GM21717 (cell line): Measurements from ENCODE around the gene SCAF1.
"Not testable (repeated sequence)": the region's sequence is repeated elsewhere in the genome, so short reads cannot be mapped to it uniquely, and the experiment has no call there.

Experiments used
- ATAC-seq: cut with Tn5 transposase; IDR thresholded peaks from one replicate; pipeline ENCODE4 v1.9.1; 2021; ENCODE audit warnings: mild to moderate bottlenecking, moderate library complexity; ENCODE audit not compliant: unreplicated experiment

The SCAF1 gene

GRCh38 chr19:49615861-49616260 lies 26.1 kb upstream of the SCAF1 start:
- no peak for ATAC-seq

GRCh38 chr19:49616532-49616931 lies 25.5 kb upstream of the SCAF1 start:
- ATAC-seq, result no peak

GRCh38 chr19:49616945-49617344 lies 25.1 kb upstream of the SCAF1 start:
- ATAC-seq, result no peak

- not testable (repeated sequence) for ATAC-seq
Measured at GRCh38 chr19:49617860-49618259, 24.1 kb upstream of the SCAF1 start.

GRCh38 chr19:49624967-49625910 lies 16.8 kb upstream of the SCAF1 start:
- ATAC-seq, result no peak

- ATAC-seq, result no peak
Measured at GRCh38 chr19:49626226-49626625, 15.8 kb upstream of the SCAF1 start.

GRCh38 chr19:49629659-49630058 lies 12.3 kb upstream of the SCAF1 start:
- no peak for ATAC-seq

- no peak for ATAC-seq
Measured at GRCh38 chr19:49631014-49631588, 10.9 kb upstream of the SCAF1 start.

- ATAC-seq, result no peak
Measured at GRCh38 chr19:49631610-49632192, 10.3 kb upstream of the SCAF1 start.

- no peak for ATAC-seq
Measured at GRCh38 chr19:49632576-49632975, 9.4 kb upstream of the SCAF1 start.

GRCh38 chr19:49633273-49633672 lies 8.7 kb upstream of the SCAF1 start:
- not testable (repeated sequence) for ATAC-seq

GRCh38 chr19:49635530-49636232 lies 6.3 kb upstream of the SCAF1 start:
- ATAC-seq, result no peak

GRCh38 chr19:49636233-49636932 lies 5.6 kb upstream of the SCAF1 start:
- no peak for ATAC-seq

GRCh38 chr19:49637821-49638738 lies 3.9 kb upstream of the SCAF1 start:
- no peak for ATAC-seq

GRCh38 chr19:49639401-49640112 lies 2.5 kb upstream of the SCAF1 start:
- no peak for ATAC-seq

- ATAC-seq, result peak; percentile 56
Measured at GRCh38 chr19:49640113-49640898, 1.7 kb upstream of the SCAF1 start, which contains the start of gene RRAS. Gene RRAS, minus strand, starts transcription at chr19:49640143. Its CDS starts 45 bp downstream, at chr19:49640098.

- ATAC-seq, result no peak
Measured at GRCh38 chr19:49642492-49643035, 555 bp downstream of the SCAF1 start.

GRCh38 chr19:49643466-49643865 lies 1.5 kb downstream of the SCAF1 start:
- ATAC-seq, result no peak
